Retinal pigment epithelial cell (primary cell): ENCODE results near the gene DNAH8.

ENCODE experiments used
- DNase-seq: peaks from one replicate; pipeline ENCODE4 v3.0.0-alpha.2; 2010; ENCODE audit warnings: low read depth
- H3K4me3 ChIP-seq: 2 replicates; pipeline ENCODE4 v1.5.1; 2011; ENCODE audit warnings: mild to moderate bottlenecking, low read length, control low read depth, moderate library complexity
- CTCF ChIP-seq: conservative IDR thresholded peaks from 2 replicates; pipeline ENCODE4 v1.5.1; 2011; ENCODE audit warnings: low read depth, low read length, control low read depth, inconsistent platforms

The DNAH8 gene

GRCh38 chr6:38803129-38803528 is 88.0 kb downstream of the DNAH8 start:
- H3K4me3 ChIP-seq: no peak overlapping the region
- DNase-seq: no peak
- no peak for TF ChIP-seq CTCF

- DNase-seq: no peak
- no peak for TF ChIP-seq CTCF
- no peak overlapping the region for H3K4me3 ChIP-seq
These were observed 89.2 kb downstream of the DNAH8 start for GRCh38 chr6:38804358-38804757.

- no peak for TF ChIP-seq CTCF
- no peak for DNase-seq
- no peak overlapping the region for H3K4me3 ChIP-seq
These were observed 90.1 kb downstream of the DNAH8 start for GRCh38 chr6:38805127-38805655.

- DNase-seq: no peak
- no peak for TF ChIP-seq CTCF
- no peak overlapping the region for H3K4me3 ChIP-seq
These were observed 90.6 kb downstream of the DNAH8 start for GRCh38 chr6:38805692-38806091.

- H3K4me3 ChIP-seq: no peak overlapping the region
- DNase-seq: no peak
- TF ChIP-seq CTCF: no peak
These were observed 91.2 kb downstream of the DNAH8 start for GRCh38 chr6:38806271-38806670.

GRCh38 chr6:38806833-38807232 is 91.7 kb downstream of the DNAH8 start:
- no peak for TF ChIP-seq CTCF
- DNase-seq: no peak
- no peak overlapping the region for H3K4me3 ChIP-seq

GRCh38 chr6:38808039-38808438 is 92.9 kb downstream of the DNAH8 start:
- DNase-seq: no peak
- H3K4me3 ChIP-seq: no peak overlapping the region
- no peak for TF ChIP-seq CTCF
